AG08395 (cell line): ENCODE measurements around the gene ANKRD24.
A peak's percentile ranks its signal among the peaks of the same experiment; 100 is the strongest.
"Not testable (repeated sequence)": the region's sequence is repeated elsewhere in the genome, so short reads cannot be mapped to it uniquely, and the experiment has no call there.

ENCODE experiments used
- DNase-seq: peaks from one replicate; pipeline ENCODE4 v3.0.0; 2012; ENCODE audit warnings: mixed read lengths, low spot score

ANKRD24 gene

DNA sequence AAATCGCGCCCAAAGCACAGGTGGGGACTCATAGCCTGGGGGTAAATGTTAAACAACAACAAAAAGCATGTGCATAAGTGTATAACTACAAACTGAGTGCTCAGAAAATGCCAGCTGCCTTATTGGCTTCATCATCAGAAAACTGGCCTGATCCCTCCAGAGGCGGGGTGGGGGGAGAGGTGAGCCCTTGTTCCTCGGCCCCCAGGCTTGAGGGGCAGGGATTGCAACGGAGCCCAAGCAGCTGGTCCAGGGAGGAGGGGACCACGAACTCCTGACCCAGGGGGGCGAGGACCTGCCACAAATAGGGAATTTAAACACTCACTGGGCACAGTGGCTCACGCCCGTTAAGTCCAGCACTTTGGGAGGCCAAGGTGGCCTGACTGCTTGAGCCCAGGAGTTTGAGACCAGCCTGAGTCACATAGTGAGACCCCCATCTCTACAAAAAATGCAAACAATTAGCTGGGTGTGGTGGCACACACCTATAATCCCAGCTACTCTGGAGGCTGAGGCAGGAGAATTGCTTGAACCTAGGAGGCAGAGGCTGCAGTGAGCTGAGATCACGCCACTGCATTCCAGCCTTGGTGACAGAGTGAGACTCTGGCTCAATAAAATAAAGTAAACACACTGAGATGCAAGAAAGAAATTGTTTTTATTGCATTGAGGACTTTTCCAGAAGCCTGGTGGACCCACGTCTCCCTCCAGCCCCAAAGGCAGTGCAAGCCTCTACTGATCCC lies 8.8 kb upstream of the ANKRD24 start:
- no peak for DNase-seq

DNA sequence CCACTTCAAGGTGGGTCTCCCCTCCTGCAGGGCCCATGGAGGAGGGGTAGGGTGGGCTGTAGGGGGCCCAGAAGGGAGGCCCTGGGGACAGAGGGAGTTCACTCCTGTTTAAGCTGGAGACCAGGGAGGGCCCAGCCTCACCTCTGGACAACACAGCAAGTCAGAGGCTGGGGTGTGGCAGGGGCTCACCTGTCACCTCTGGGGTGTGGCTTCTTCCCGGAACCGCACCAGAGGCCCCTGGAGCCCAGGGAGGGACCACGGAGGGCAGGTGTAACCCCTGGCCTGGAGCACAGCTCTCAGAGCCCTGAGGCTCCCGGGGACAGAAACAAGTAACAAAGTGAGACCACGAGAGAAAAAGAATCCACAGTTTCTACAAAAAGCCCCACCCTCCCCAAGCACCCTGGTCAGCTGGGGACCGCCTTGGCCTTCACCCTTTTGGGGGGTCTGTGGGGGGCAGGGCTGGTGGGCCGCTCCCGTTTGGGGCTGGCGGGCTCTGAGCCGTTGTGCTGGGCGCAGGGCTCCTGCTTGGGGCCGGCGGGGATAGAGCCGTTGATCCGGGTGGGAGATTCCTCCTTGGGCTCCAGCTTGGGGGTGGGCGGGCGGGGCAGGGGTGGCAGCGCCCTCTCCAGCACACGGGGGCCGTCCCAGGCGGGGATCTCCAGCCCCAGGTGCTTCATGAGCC lies 8.1 kb upstream of the ANKRD24 start:
- no peak for DNase-seq

DNA sequence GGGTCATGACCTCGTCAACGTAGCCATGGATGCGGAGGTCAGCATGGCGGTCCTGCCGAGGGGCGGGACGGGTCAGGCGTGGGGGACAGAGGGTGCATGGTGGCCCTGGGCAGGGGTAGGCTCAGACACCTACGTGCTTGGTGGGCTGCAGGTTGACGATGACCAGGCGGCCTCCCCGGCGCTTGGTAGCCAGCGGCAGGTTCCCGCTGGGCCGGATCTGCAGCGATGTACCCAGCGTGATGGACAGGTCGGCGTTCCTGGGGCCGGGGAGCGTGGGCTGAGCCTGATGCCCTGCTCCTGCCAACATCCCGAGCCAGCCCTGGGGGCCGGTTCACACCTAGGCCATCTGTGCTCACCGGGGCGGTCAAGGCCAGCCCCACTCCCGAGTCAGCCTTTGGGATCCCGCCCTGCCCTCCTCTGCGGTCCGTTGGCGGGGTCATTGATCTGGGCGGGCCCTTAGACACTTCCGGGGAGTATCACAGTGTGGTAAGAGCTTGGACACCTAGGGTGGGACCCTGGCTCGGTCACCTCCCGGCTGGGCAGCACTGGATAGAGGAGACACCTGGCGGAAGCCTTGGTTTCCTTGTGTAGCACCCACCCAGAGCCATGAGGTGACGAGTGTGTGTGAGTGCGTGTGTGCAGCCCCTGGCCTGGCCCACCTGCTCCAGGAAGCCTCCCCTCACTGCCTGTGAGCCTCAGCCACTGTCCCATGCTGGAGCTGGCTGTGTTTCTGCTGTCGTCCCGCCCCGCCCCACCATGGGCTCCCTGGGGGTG lies 7.4 kb upstream of the ANKRD24 start:
- no peak for DNase-seq

DNA sequence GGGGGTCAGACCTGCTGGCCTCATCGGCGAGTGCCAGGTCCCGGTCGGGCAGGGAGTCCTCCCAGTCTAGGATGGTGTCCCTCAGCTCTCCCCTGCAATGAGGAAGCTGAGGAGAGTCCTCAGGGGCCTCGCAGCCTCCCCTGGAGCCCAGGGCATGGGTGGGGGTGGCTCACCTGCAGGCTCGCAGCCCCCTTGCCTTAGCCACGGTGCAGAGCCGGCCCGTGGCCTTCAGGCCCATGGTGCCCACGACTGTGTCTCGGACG lies 6.9 kb upstream of the ANKRD24 start:
- DNase-seq, result no peak

DNA sequence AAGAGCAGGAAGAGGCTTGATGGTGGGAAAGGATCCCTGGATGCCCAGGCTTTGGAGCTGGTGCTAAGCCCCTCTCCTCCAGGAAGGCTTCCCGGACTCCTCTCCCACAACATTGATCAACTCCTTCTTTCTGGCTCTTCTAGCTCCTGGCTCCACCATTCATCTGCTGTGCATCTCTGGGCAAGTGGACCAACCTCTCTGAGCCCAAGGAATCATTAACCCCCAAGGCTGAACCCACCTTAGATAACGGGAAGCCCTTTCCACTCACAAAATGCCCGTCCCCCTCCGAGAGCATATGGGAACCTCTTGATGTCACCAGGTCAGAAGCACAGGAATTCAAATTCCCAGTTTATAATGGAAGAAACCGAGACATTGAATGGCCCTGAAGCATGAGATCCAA lies 5.3 kb upstream of the ANKRD24 start:
- no peak for DNase-seq

DNA sequence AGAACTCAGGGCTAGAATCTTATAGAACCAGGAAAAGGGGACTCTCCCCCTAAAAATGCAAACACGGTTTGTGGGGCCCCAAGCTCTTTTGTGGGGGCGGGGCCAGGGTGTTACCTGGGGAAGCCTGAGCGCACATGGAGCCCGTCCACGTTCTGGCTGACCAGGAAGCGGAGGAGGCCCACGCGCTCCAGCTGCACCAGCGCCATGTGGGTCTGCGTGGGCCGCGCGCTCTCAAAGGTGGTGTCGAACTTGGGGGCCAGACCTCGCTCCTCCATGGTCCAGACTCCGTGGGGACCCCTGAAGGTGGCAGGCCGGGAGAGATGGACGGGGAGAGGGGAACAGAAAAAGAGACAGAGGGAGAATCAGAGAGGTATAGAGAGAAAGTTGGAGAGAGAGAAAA lies 3.5 kb upstream of the ANKRD24 start:
- DNase-seq, result no peak

DNA sequence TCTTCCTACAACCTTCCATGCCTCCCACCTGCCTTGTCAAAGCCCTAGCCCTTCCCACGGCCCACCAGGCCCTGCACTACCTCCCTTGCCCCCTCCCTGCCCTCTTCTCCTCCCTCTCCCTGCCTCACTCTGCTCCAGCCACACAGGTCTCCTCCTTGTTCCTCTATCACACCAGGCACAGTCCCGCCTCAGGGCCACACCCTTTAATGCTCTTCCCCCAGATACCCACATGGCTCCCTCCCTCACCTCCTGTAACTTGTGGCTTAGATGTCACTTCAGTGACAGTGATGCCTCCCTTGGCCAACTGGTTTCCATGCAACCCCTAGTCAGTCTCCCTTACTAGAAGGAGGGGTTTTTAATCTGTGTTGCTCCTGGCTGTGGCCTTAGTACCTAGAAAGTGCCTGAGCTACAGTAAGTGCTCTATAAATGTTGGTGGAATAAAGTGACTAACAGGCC lies 1.4 kb upstream of the ANKRD24 start:
- DNase-seq, result no peak

DNA sequence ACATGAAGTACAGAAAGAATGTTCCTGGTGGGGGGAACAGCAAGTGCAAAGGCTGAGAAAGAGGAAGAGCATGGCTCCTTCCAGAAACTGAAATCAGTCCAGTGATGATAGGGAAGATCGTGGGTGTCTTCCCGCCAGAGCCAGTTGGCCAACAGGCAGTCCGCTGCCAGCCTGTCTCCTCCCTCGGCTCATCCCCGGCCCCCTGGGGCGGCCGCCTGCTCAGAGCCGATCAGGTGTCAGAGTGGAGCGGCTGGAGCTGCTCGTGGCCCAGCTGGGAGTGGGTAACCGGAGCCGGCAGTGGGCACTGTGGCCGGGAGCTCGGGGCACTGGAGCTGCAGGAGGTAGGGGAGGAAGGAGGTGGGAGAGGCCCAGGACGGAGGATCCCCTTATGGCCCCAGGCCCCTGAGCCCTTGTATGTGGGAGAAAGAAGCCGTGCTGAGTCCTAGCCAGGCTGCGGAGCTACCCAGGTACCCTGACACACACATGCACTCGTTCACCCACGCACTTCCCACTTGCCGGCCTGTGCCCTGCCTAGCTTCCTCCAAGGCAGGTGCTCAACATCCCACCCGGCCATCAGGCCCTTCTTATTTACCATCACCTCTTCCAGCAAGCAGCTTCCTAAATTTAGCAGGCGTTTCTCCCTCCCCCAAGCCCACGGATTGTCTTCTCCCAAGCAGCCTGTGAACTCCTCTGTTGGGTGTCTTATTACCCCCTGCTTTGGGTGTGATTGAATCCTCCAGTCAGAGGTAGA lies 1.7 kb downstream of the ANKRD24 start:
- DNase-seq, result no peak

DNA sequence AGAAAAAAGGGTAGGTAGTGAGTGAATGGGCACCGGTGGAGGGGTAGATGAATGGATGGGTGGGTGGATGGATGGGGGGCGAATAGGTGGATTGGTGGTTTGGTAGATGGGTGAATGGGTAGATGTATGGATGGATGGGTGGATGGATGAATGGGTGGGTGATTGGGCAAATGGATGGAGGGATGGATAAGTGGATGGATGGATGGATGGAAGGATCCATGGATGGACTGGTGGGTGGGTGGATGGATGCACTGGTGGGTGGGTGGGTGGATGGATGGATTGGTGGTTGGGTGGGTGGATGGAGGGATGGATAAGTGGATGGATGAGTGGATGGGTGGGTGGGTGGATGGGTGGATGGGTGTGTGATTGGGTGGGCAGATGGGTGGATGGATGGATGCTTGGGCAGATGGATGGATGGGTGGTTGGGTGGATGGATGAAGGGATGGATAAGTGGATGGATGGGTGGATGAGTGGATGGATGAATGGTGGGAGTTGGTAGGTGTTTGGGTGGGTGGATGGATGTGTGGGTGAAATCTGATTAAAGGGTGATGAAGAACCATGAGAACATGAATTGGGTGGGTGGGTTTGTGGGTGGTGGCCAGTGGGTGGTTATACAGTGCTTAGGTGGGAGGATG lies 2.3 kb downstream of the ANKRD24 start:
- DNase-seq, result no peak

DNA sequence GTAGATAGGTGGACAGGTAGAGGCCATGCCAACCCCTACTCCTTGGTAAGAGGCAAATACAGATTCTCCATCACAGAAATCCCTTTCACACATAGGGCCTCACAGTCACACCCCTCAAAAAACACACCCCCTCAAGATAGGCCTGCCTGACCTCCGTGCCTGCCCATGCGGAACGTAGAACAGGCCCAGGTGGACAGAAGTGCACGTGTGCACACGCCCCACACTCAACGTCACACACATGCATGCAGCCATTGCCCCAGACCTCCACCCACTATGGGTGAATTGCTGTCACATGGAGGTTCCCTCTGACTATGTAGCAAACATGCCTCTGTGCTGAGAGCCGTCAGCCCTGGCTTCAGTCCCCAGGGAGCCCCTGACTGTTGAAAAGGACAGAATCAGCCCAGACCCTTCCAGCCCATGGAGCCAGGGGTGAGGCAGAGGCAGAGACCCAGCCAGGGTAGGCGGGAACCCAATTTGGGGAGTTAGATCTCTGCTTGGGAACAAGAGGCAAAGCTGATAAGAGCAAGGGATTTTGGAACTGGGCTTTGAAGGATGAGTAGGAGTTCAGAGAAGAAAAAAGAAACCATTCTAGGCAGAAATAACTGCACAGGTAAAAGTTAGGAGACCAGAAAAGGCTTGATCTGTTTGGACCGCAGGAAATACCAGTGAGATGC lies 3.1 kb downstream of the ANKRD24 start:
- DNase-seq, result no peak

DNA sequence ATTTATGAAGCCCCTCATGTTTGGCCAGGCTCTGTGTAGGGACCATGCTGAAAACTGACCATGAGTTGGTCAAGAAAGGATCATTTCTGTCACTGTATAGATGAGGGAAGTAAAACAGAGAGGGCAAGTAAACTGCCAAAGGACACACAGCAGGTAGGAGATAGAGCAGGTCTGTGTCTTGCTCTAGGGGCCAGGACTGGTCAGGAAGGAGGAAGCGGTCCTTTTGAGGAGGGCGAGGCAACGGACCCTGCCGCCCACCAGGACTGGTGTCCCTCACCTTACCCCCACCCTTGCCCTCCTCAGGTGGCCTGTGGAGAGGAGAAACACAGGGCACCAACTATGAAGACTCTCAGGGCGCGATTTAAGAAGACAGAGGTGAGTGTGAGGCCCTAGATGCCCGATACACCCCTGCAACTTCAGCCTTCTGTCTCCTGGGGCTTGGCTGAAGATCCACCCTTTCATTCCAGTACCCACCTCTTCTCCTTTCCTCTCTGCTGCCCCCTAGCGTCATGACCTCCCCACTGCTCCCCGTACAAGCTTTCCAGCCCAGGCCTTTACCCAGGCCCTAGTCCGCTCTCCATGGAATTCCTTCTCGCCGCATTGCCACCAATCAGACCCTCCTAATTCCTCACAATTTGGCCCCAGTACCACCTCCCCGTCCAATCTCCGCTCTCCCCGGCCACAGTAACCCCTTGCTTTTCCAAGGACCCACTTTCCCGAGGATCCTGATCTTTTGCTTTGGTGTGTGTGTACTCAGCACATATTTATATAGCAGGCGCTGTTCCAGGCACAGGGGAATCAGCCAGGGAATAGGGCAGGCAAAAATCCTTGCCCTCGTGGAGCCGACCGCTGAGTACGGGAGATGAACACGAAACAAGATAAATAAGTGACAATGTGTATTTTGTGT lies 3.9 kb downstream of the ANKRD24 start:
- DNase-seq, result peak; percentile 84

DNA sequence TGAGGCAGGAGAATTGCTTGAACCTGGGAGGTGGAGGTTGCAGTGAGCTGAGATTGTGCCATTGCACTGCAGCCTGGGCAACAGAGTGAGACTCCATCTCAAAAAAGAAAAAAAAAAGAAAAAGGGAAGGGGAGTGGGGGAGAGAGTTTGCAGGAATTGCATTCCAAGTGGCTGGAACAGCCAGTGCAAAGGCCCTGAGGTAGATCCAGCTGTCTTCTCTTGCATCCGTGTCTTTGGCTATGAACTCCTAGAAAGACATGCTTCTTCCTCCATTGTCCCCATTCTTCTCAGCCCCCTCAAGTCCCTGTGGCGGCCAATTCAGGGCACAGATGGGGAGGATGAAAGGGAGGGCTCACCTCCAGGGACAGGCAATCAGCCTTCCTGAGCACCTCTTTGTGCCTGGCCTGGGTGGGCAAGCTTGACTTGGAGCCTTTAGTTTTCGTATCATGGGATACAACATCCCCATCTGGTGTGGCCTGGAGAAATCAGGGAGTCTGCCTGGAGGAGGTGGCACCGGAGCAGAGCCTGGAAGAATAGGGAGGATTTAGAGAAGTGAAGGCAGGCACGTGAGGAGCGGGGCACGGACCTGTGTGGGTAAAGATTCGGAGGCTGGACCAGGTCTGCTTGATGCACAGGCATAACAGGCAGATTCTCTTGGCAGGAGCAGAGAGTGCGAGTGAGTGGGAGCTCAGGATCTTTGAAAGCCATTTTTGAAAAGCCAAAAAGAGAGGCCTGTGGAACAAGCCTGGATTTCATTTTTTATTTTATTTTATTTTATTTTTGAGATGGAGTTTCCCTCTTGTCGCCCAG lies 5.0 kb downstream of the ANKRD24 start:
- no peak for DNase-seq

DNA sequence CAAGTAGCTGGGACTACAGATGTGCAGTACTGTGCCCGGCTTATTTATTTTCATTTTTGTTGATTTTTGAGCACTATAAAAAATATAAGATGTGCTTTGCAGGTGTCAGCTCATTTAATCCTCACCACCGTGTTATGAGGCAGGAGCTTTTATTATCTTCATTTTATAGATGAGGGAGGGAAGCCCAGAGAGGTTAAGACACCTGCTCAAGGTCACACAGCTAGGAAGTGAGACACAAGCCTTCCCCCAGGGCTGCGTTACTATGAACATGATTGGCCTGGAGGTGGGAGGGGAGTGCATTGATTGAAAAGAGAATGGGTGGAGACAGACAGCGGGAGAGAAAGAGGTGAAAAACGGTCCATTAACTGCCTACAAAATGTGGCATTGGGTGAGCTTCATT lies 7.2 kb downstream of the ANKRD24 start:
- no peak for DNase-seq

DNA sequence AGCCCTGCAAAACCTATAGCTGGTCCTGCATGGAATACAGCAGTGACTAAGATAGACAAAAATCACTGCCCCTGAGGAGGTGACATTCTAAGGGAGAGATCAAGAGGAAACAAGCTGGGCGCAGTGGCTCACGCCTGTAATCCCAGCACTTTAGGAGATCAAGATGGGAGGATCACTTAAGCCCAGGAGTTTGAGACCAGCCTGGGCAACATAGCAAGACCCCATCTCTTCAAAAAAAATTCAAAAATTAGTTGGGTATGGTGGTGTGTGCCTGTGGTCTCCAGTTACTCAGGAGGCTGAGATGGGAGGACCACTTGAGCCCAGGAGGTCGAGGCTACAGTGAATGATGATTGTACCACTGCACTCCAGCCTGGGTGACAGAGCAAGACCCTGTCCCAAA lies 10.0 kb downstream of the ANKRD24 start:
- not testable (repeated sequence) for DNase-seq

DNA sequence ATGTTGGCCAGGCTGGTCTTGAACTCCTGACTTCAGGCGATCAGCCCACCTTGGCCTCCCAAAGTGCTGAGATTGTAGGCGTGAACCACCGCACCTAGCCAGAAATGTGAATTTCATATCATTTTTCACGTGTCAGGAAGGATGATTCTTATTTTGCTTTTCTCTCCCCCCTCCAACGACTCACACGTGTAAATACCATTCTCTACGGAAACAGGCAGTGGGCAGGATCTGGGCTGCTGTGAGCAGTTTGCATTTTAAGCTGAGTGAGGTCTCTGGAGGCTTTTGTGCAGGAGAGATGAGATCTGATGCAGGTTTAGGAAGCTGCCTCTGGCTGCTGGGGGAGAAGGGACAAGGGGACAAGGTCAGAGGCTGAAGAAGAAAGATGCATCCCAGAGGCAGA lies 11.9 kb downstream of the ANKRD24 start:
- no peak for DNase-seq

DNA sequence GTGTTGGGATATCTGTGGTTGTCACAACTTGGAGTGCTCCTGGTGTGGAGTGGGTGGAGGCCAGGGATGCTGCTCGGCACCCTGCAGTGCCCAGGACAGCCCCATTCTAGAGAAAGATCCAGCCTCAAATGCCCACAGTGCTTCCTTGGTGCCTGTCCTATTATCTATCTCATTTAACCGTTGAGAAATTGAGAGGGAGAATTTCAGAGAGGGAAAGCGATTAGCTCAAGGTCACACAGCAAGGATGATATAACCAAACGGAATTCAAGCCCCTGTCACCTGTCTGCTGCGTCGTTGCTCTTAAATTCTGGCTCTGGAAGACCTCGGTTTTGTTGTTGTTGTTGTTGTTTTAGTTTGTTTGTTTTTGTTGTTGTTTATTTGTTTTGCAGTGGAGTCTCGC lies 13.5 kb downstream of the ANKRD24 start:
- DNase-seq, result no peak

DNA sequence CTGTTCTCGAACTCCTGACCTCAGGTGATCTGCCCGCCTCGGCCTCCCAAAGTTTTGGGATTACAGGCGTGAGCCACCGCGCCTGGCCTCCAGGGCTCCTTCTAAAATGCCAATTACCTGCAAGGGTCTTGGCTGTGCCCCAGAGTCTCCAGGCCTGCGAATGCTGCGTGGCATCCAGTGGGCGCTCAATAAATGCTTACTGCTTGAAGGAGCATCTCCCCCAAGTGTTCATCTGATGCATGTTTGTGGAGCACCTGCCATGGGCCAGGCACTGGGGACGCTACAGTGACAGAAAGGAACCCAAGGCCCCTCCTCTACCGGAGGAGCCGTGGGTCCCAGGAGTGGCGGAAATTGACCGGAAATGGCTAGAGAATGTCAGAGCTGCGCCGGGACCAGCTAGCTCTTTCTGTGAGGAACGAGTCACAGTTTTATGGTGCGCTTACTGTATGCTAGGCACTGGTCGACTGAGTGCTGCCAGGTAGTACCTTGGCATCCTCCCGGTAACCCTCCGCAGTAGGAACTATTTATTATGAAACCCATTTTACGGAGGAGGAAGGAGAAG lies 14.2 kb downstream of the ANKRD24 start:
- DNase-seq, result no peak

DNA sequence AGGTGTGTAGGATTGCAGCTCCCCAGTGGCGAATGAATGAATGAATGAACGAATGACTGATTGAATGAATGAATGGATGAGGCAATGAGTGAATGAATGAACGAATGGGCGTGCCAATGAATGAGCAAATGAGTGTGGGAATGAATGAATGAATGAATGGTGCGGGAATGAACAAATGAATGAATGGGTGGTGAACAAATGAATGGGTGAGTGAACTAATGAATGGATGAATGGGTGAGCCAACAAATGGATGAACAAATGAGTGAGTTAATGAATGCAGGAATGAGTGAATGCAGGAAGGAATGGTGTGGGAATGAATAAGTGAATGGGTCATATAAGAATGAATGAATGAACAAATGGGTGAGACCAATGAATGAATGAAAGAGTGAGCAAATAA lies 14.7 kb downstream of the ANKRD24 start:
- no peak for DNase-seq
